GM19025 (cell line): ENCODE results near the gene MAP3K15.

Experiments
- ATAC-seq: cut with Tn5 transposase; IDR thresholded peaks from one replicate; pipeline ENCODE4 v1.9.1; 2021; ENCODE audit warnings: mild to moderate bottlenecking, low read depth, moderate library complexity; ENCODE audit not compliant: unreplicated experiment

Gene MAP3K15, protein sequence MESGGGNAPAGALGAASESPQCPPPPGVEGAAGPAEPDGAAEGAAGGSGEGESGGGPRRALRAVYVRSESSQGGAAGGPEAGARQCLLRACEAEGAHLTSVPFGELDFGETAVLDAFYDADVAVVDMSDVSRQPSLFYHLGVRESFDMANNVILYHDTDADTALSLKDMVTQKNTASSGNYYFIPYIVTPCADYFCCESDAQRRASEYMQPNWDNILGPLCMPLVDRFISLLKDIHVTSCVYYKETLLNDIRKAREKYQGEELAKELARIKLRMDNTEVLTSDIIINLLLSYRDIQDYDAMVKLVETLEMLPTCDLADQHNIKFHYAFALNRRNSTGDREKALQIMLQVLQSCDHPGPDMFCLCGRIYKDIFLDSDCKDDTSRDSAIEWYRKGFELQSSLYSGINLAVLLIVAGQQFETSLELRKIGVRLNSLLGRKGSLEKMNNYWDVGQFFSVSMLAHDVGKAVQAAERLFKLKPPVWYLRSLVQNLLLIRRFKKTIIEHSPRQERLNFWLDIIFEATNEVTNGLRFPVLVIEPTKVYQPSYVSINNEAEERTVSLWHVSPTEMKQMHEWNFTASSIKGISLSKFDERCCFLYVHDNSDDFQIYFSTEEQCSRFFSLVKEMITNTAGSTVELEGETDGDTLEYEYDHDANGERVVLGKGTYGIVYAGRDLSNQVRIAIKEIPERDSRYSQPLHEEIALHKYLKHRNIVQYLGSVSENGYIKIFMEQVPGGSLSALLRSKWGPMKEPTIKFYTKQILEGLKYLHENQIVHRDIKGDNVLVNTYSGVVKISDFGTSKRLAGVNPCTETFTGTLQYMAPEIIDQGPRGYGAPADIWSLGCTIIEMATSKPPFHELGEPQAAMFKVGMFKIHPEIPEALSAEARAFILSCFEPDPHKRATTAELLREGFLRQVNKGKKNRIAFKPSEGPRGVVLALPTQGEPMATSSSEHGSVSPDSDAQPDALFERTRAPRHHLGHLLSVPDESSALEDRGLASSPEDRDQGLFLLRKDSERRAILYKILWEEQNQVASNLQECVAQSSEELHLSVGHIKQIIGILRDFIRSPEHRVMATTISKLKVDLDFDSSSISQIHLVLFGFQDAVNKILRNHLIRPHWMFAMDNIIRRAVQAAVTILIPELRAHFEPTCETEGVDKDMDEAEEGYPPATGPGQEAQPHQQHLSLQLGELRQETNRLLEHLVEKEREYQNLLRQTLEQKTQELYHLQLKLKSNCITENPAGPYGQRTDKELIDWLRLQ (N-terminal part only)

DNA sequence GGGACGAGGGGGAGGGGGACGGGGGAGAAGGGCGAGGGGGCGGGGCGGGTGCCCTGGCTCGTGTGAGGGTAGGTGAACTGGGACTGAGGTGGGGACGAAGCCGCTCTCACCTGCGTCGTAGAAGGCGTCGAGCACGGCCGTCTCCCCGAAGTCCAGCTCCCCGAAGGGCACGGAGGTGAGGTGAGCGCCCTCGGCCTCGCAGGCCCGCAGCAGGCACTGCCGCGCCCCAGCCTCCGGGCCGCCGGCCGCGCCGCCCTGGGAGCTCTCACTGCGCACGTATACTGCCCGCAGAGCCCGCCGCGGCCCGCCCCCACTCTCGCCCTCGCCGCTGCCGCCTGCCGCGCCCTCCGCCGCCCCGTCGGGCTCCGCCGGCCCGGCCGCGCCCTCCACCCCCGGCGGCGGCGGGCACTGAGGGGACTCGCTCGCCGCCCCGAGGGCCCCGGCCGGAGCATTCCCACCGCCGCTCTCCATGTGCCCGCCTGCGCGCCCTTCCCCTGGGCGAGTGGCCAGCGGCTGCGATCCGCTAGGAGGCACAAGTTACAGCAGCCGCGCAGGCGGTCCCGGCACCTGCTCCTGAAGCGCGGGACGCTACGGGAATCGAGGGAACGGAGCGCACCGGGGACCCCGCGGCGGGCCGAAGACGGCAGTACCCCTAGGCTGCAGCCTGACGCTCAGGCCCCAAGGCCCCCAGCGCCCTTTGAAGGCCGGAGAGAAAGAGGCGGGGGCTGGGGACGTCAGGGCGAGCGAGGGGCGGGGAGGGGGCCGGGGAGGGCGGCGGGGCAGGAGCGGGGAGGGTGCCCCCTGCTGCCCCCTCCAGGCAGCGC lies at the start of gene MAP3K15:
Gene MAP3K15, minus strand, starts transcription at position 718 of the 824 bp plus-strand sequence. Its CDS starts 247 bp downstream, at position 471.
- no peak for ATAC-seq

DNA sequence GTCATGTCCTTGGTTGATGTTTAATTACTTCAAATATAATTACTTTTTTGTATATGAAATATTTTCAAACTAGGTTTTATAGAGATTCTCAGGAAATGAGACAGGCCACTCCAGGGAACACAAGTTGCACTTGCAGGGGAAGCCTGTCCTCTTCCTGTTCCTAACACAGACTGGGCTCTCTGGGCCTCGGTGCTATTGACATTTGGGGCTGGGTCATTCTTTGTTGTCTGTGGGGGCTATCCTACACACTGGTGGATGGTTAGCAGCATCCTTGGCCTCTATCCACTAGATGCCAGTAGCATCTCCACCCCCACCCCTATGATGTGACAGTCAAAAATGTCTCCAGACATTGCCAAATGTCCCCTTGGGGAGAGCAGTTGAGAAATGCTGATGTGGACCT lies 49.3 kb upstream of the MAP3K15 start:
- ATAC-seq = no peak

DNA sequence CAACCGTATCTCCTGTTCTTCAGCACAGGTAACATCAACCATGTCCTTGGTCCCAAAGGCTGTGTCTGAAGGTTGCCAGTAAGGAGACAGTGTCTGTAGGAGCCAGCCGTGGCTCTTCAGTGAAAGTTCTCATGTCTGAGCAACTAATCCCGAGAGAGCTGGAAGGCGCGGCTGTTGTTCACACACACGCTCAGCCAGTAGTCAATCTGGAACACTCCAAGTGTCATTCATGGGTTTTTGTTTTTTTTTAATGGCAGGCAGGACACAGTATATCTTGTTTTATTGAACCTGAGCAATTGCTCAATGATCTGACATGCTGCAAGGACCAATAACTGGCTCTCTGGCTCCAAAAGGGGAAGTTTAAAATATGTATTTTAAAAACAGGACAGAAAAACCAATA lies 48.4 kb upstream of the MAP3K15 start:
- ATAC-seq = peak; percentile 32

DNA sequence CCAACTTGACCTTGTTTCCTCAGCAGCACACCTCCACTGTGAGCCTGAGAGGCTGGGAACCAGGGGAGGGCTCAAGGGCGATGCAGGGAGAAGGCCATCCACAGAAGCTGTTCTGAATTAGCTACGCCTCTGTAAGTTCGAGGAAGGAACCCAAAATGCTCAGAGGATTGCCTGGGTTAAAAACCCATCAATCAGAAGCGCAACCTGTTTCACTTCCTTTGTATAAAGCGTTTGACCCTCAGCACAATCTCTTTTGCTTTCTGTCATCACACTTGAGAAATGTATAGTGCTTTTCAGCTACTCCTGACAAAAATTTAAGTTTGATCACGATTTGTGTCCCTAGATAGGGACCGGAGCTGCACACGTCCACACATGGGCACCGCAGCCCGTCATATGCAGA lies 48.0 kb upstream of the MAP3K15 start:
- peak; percentile 57 for ATAC-seq

DNA sequence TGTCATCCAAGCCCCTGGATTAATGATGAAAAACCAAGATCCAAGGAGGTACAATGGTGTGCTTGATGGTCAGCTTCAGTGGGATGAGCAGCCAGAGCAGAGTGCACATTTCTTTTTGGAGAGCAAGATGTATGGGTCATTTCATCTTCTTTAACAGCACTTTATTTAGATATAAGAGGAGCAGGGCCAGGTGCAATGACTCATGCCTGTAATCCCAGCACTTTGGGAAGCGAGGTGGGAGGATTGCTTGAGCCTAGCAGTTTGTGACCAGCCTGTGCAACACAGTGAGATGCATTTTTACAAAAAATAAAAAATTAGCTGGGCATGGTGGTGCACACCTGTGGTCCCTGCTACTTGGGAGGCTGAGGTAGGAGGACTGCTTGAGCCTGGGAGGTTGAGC lies 45.3 kb upstream of the MAP3K15 start:
- no peak for ATAC-seq

DNA sequence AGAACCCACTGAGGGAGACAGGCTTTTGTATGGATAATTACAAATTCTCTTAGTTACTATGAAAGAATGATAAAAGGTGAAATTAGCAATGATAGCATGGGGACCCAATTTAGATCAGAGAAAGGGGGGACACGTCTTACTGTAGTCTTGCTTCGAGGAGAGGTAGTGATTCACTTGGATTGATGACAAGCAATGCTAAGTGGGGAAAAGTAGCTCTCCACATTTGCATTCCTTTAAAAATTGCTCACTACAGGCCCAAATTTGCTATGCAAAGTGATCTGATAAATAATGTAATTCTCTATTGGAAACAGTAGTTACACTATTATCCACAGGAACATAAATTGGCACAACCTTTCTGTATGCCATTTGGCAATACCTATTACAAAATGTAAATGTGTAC lies 42.5 kb upstream of the MAP3K15 start:
- no peak for ATAC-seq

DNA sequence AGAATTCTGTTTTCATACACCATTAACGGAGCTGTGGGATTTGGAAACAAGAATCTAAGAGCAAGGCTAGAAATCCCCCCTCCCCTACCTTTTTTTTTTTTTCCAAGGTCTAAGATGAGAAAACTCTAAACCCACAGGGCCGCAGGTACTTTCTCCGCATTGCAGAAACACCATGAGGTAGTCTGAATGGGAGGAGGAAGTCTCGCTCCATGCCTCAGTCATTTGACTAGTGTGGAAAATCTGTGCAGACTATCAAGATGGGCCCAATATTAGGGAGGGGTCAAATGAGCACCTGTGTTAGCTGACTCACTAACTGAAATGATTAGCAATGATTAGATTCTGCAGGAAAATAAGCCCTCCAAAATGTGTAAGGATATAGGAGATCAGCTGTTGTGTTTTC lies 40.9 kb upstream of the MAP3K15 start:
- ATAC-seq = no peak

DNA sequence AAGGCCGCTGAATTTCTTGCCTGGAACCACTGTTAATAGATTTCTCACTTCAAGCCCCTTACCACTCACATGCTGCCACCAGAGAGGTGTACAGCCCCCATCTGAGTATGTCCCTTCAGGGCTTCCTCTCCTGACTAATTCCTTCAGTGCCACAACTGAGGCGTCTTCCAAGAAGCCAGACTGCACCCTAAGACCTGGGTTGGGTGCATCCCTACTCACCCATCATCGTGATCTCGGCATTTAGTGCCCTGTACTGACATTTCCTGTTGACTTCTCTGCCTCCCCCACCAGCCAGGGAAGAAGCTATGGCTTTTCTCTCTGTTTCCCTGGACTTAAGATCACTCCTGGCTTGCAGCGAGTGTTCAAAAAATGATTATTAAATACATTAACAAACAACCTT lies 40.4 kb upstream of the MAP3K15 start:
- ATAC-seq = no peak

DNA sequence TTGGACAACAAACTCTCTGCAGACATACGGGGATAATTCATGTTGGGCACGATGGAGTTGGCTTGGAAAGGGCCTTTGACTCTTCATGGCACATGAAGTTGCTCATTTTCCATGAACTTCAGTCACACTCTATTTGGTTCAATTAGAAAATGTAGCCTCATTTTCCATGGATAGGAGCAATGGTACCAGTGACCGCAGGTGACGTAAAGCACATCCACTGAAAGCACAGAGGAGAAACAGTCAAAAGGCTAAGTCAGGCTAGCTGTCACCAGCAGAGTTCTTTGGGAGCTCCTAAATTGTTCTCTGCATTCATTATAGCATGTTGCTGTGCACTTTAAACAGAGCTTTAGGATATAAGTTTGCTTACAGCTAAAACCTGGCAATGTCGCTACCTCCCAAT lies 39.9 kb upstream of the MAP3K15 start:
- no peak for ATAC-seq

DNA sequence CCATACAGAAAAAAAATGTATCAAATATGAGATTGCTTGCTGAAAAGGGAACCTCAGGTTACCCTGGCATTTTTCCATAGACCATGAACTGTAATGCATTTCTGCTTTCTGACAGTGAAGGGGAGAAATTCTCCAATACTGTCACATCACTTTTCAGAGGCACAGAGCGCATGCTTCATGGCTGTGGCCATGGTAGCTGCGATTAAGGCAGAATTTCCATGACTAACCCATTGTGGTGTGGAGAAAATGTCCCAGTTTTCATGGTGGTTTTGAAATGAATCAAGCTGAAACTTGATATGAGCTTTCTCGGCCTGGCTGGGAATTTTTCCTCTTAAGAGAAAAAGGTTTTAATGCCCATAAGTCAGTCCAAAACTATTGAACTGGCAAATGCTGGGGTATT lies 39.5 kb upstream of the MAP3K15 start:
- ATAC-seq = no peak

DNA sequence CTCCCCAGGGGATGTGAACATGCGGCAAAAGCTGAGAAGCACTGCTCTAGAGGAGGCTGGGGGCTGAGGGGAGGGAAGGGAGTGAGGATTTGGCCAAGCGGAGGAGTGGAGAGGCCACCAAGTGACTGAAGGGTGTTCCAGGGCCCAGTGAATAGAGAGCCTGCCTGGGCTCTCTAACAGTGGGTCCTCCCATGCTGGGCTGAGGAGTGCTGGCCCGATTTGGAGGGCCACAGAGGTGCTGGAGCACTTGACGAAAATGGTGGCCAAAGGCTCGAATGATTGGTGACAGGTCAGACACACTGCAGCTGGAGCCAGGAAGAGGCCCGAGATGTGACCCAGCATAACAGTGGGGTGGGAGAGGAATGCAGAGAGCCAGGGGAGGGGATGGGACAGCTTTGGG lies 37.5 kb upstream of the MAP3K15 start:
- no peak for ATAC-seq

DNA sequence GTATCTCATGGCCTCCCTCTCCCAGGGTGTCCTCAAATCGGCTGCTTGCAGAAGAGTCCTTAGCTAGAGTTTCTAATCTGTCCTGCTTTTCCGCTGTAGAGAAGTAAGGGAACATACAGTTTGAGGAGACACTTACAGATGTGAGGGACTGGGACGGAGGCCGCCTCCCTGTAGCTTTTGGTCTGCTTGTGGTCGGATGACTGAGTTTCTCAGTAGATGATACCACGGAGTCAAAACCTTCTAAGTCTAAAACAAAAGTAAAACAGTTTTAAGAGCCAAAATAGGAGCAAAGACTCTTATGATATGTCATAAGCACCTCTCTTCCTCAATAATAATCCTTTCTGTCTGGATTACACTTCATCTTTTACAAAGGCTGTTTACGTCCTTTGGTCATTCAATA lies 34.5 kb upstream of the MAP3K15 start:
- no peak for ATAC-seq

DNA sequence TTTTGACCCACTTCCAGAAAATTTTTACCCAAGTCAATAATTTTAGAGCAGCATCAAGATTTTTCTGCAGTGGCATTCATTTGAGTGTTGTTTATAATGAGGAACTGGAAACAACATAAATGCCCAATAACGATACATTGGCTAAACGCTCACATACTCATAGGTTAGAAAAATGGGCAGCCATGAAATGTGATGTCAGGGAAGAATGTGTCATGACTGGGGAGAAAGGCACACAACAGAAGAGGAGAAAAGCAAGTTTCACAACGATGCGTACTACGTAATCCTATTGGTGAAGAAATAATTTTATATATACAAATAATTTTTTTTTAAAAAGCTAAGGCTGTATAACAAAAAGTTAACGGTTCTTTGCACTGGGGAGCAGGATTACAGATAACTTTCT lies 33.6 kb upstream of the MAP3K15 start:
- no peak for ATAC-seq

DNA sequence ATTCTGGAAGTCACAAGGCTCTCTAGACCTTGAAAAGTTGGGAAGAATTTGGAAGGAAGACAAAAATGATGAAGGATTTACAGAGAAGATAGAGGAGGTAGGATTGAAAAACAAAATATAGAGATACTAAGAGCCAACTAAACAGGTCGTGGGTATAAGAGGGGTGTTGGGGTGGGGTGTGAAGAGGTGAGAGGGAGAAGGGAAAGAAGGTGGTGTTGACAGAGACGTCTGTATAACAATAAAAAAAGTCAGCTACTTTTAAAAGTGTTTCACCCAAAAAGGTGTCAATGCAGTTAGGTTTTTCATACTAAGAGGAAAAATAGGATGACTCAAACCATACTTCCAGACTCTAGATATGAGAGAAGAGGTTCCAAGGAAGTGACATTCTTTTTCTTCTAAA lies 33.0 kb upstream of the MAP3K15 start:
- ATAC-seq = no peak

DNA sequence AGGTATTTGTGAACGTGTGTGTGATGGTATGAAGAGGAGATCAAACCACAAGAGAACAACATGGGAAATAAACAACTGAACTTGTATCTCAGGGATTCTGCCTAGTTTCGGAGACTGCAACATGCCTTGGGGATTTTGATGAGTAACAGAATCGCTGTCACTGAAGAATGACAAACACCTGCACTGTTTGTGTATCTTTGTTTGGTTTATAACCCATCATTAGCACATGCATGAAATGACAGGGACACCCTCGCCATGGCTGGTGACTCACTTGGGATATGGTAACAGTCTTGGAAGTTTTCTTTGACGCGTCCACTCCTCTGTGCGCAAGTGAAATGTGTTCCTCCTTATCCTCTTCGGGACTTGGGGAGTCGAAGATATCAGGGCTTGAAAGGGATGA lies 30.3 kb upstream of the MAP3K15 start:
- ATAC-seq = no peak

DNA sequence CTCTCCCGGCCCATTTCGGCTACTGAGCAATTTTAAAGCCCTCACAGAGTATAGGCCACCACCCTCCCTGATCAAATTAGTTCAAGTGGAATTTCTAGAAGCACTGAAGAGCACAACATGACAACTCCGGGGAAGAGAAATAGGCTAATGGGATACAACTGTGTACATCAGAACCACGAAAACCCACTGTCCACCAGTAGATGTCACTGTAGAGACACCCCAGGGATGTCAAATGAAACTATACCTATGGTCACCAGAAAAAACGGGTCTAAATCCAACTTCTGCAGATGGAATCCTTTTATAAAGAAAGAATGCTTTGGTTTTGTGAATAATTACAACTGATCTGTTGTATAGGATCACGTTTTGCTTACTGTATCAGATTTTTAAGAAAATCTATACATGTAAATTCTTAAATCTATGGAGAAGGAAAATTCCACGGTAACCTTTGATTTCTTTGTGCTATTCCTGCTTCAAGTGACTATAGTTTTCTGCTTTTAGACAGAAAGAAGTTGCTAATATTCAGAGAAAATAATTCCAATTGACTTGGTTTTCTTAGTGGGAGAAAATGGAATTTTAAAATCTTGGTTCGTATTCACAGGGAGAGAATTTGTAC lies 29.5 kb upstream of the MAP3K15 start:
- ATAC-seq = no peak

DNA sequence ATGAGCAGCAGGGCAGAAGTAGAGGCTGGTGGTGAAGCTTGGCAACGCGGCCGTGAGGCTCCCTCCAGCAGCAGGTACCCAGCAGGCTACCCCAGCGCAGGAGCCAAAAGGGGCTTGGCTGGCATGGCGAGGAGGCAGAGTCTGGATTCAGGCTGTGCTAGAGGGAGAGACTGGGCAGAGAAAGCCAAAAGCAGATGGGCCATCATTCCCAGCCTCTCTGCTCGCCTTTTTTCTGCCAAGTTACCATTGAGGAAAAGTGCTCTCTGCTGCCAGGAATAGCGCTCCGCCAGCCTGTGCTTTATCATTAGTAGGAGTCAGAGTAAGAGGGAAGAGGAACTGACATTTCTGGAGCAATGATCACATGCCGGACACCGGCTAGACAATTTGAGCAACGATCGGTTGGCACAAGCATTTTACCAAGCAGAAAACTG lies 28.7 kb upstream of the MAP3K15 start:
- ATAC-seq = no peak

DNA sequence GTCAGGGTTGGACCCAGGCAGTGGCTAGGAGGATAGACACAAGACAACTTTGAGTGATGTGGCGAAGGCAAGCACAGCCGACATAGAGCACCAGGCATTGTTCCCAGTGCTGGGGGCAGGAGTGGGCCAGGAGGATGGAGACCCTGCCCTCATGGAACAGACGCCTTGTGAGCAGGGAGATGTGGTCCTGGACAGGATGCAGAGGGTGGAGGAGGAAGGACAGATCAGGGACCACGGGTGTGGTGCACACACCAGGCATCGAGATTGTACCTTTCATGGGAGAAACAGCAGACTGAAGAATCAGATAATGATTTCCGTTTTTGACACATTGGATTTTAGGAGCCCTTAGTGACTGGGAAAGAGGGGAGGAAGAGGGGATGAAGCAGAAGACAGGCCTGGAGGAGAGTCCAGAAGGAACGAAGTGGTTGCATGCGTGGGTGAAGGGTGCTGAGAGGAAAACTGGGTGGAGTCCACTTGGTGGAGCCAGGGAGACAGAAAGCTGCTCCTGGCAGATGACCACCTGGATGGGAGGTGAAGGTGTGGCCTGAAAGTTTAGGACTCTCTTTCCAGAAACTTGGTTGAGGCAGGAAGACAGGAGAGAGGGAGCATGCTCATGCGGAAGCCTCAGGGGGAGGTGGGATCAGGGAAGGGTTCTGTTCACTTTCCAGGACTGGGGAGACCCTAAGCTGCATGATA lies 27.9 kb upstream of the MAP3K15 start:
- no peak for ATAC-seq

DNA sequence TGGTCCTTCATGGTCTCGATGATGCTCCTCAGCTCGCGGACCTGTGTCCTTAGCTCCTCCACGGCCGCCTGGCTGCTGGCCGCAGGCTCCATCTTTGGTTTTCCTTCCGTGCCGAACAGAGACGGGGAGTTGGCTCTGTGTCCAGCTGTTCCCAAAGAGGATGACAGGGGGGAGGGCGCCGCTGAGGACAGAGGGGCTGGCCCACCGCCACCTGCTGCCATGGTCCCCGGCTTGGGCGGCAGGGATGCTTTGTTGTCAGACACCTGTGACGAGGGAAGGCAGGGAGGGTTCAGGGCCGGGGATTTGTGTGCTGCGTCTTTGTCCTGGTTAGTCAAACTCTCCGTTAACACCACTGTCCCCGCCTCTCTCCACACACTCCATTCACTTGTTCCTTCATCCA lies 26.6 kb upstream of the MAP3K15 start:
- ATAC-seq = no peak
